GM18951 (cell line): ENCODE results near the gene LINC01488.

Experiments used
- POLR2A ChIP-seq: IDR thresholded peaks from 4 replicates; pipeline ENCODE4 v1.6.1; 2011; ENCODE audit warnings: mild to moderate bottlenecking; ENCODE audit not compliant: insufficient read length, insufficient read depth; ENCODE audit errors: extremely low read depth
- in situ Hi-C: fragments of 300-500 bp; cut with MboI; formaldehyde crosslinking; loops from one replicate; pipeline ENCODE4 v1.12.0; 2022; ENCODE audit warnings: low sequenced_read_pairs, mixed read lengths, inconsistent platforms; ENCODE audit not compliant: unreplicated experiment

LINC01488 gene

GRCh38 chr11:69450064-69450856 lies 31.2 kb upstream of the LINC01488 start:
- TF ChIP-seq POLR2A, result no peak
- in situ Hi-C loops, result no loop called here

- TF ChIP-seq POLR2A, result no peak
- in situ Hi-C loops, result no loop called here
Observed at GRCh38 chr11:69450857-69451220, 30.6 kb upstream of the LINC01488 start.

- in situ Hi-C loops, result no loop called here
Observed at GRCh38 chr11:69451289-69451688, 30.2 kb upstream of the LINC01488 start.

GRCh38 chr11:69452206-69452987 lies 29.1 kb upstream of the LINC01488 start:
- TF ChIP-seq POLR2A, result no peak
- in situ Hi-C loops, result no loop called here

More at GRCh38 chr11:69451289-69451688, 30.2 kb upstream of the LINC01488 start:
- TF ChIP-seq POLR2A, result no peak

GRCh38 chr11:69453151-69453550 lies 28.3 kb upstream of the LINC01488 start:
- TF ChIP-seq POLR2A, result no peak
- in situ Hi-C loops, result no loop called here

- no peak for TF ChIP-seq POLR2A
- in situ Hi-C loops, result no loop called here
Observed at GRCh38 chr11:69454018-69454417, 27.4 kb upstream of the LINC01488 start.

GRCh38 chr11:69455969-69456368 lies 25.5 kb upstream of the LINC01488 start:
- in situ Hi-C loops, result no loop called here
- no peak for TF ChIP-seq POLR2A

- TF ChIP-seq POLR2A, result no peak
- in situ Hi-C loops, result no loop called here
Observed at GRCh38 chr11:69456712-69457111, 24.8 kb upstream of the LINC01488 start.

- TF ChIP-seq POLR2A, result no peak
- in situ Hi-C loops, result no loop called here
Observed at GRCh38 chr11:69459848-69460539, 21.5 kb upstream of the LINC01488 start.

GRCh38 chr11:69460540-69461257 lies 20.8 kb upstream of the LINC01488 start:
- in situ Hi-C loops, result no loop called here
- no peak for TF ChIP-seq POLR2A

GRCh38 chr11:69461272-69461962 lies 20.0 kb upstream of the LINC01488 start:
- in situ Hi-C loops, result no loop called here
- no peak for TF ChIP-seq POLR2A
